Measurements from ENCODE around the gene EME1. TPM values are rescaled to one million over a fixed set of nuclear protein-coding genes. Genes with fewer than 3 reads are reported as not detected.

EME1 gene
- total and polyA plus RNA-seq, 2 of the 8 experiments (the other 6 are each of a cell fraction or from before 2014, with no cell fraction given), result 13.9 to 16.3 TPM

- Histone ChIP-seq H4K91ac (replicated peaks; ENCODE audit: insufficient read length, low read length) (no peak overlapping the region), H3K23me2 (ENCODE audit: low read depth, low read length) (peaks cover 4% of the 10 kb centered on the region; the same call in 1 of the 2 replicates), H4K20me1 (replicated peaks in 1 of 2; ENCODE audit: control insufficient read depth in 1 of 2, insufficient read depth in 2 of 2, low read length in 2 of 2) (peaks cover 0 to 2% of the 10 kb centered on the region in 2 experiments), H2BK15ac (ENCODE audit: low read length) (no peak overlapping the region), H3K9me3 (ENCODE audit: insufficient read depth in 2 of 2, low read depth in 1 of 2, low read length in 1 of 2) (no peaks in the 10 kb centered on the region), H3K56ac (replicated peaks; ENCODE audit: insufficient read length, low read depth, low read length) (no peak overlapping the region), H2BK120ac (replicated peaks; ENCODE audit: low read depth, low read length) (no peak overlapping the region), H3K27ac (ENCODE audit: low read depth, low read length) (no peak overlapping the region), H3K4me3 (ENCODE audit: extremely low read depth in 1 of 4, insufficient read depth in 2 of 4, low read depth in 3 of 4, low read length in 4 of 4) (no peak overlapping the region), H3K23ac (ENCODE audit: insufficient read length) (no peak overlapping the region), H2BK20ac (ENCODE audit: low read length) (no peak overlapping the region), H3K36me3 (ENCODE audit: control insufficient read depth in 2 of 4, insufficient read depth in 4 of 4, low read length in 3 of 4) (peaks cover 6 to 22% (median 10%) of the 10 kb centered on the region in 4 experiments; a peak in 6 of 8 replicates), H3K9ac (replicated peaks in 1 of 4; ENCODE audit: extremely low read depth in 1 of 4, low read depth in 3 of 4, low read length in 3 of 4) (no peak overlapping the region), H4K8ac (ENCODE audit: extremely low read depth, insufficient read depth, low read length) (no peak overlapping the region), H3K14ac (ENCODE audit: insufficient read length) (no peak overlapping the region), H3K4me2 (ENCODE audit: insufficient read depth in 1 of 2, low read depth in 2 of 2, low read length in 2 of 2) (no peak overlapping the region), H2BK5ac (ENCODE audit: low read depth, low read length) (no peak overlapping the region), H4K5ac (ENCODE audit: insufficient read length, low read depth, low read length) (no peak overlapping the region), H3K18ac (ENCODE audit: extremely low read depth, low read length) (no peak overlapping the region), H2AK5ac (ENCODE audit: low read depth, low read length) (no peak overlapping the region), H2AFZ (ENCODE audit: low read length) (no peak overlapping the region), H3K4me1 (replicated peaks in 1 of 4; ENCODE audit: control insufficient read depth in 3 of 4, insufficient read depth in 4 of 4, low read length in 3 of 4) (peaks cover 0 to 9% (median under 1%) of the 10 kb centered on the region in 4 experiments; a peak in 2 of 7 replicates), H3K27me3 (replicated peaks in 1 of 4; ENCODE audit: control insufficient read depth in 3 of 4, extremely low read depth in 1 of 4, insufficient read depth in 3 of 4, low read length in 3 of 4) (no peaks in the 10 kb centered on the region), H2BK12ac (ENCODE audit: low read depth, low read length) (no peak overlapping the region), H3K79me1 (ENCODE audit: low read depth, low read length) (no peaks in the 10 kb centered on the region; the same call in 1 of the 2 replicates), H3K79me2 (ENCODE audit: control insufficient read depth in 1 of 2, insufficient read depth in 2 of 2, low read length in 2 of 2) (peaks cover 0 to 17% of the 10 kb centered on the region in 2 experiments; a peak in 2 of 4 replicates), H3K4ac (replicated peaks; ENCODE audit: insufficient read length, low read depth, low read length) (no peak overlapping the region)
- ChIA-PET POLR2A (ENCODE audit: partially characterized antibody) (interaction anchor here (20.2 to 27.4 kb wide), 2 partner anchors 9 kb away, joined by 313 read pairs; partner anchors contain the start of genes EME1, LRRC59 and MRPL27), CTCF (ENCODE audit: partially characterized antibody) (interaction anchor here (2.1 to 7.0 kb wide), 3 partner anchors 12 to 21 kb away, joined by 6 to 51 read pairs (median 15); partner anchors contain the start of gene LRRC59)
- FAIRE-seq (no peak), DNase-seq (ENCODE audit: low read depth in 1 of 2, low spot score in 2 of 2) (no peak)
- TF ChIP-seq POLR2AphosphoS5 (IDR thresholded peaks at IDR 0.05; ENCODE audit: low read depth, low read length), result no peak
- TF ChIP-seq NRF1 (IDR thresholded peaks at IDR 0.05; ENCODE audit: low read depth, low read length), result no peak
- no peak for TF ChIP-seq RBBP5 (IDR thresholded peaks at IDR 0.05; ENCODE audit: borderline replicate concordance, low read depth, low read length)
- TF ChIP-seq SIRT6 (IDR thresholded peaks at IDR 0.05; ENCODE audit: low read length), result no peak
- no peak for TF ChIP-seq RFX5 (IDR thresholded peaks at IDR 0.05; ENCODE audit: borderline replicate concordance, low read depth, low read length)
- WGBS, 2 experiments (ENCODE audit: extremely low coverage in 1 of 2, insufficient coverage in 1 of 2, insufficient read length in 1 of 2, insufficient replicate concordance in 2 of 2, low coverage in 1 of 2, low lambda C conversion rate in 2 of 2, missing lambda C conversion rate in 1 of 2), result 88% methylated on average over 5 of the region's 5 CpGs; no CpG with 5 or more reads in 1 of the 2 experiments
Observed at GRCh38 chr17:50375858-50376538, 3.0 kb downstream of the EME1 start.

Data from H1 (cell line).